ENCODE data around the gene ANAPC7.

- TF ChIP-seq POLR2AphosphoS5 (IDR thresholded peaks at IDR 0.05; ENCODE audit: low read depth) (no peak), CTCF (IDR thresholded peaks at IDR 0.05; ENCODE audit: insufficient read depth, low read length) (no peak), REST (IDR thresholded peaks at IDR 0.05; ENCODE audit: insufficient replicate concordance, low read depth) (no peak), GABPA (IDR thresholded peaks at IDR 0.05; ENCODE audit: low read depth) (no peak), SPI1 (IDR thresholded peaks at IDR 0.05; ENCODE audit: borderline replicate concordance, low read depth) (no peak)
These were observed 59.6 kb downstream of the ANAPC7 start for GRCh38 chr12:110343736-110344555.

Measured in HL-60 (cell line).